AG04450 (cell line): ENCODE measurements around the gene BRD4. TPM values are rescaled to one million over a fixed set of nuclear protein-coding genes. Genes with fewer than 3 reads are reported as not detected.
A peak's percentile ranks its signal among the peaks of the same experiment; 100 is the strongest.

Source experiments
- CTCF ChIA-PET: fragments of 300-600, 350-600 bp; formaldehyde crosslinking; extraction: SDS; loops from one replicate; lab custom pipeline; 2022; ENCODE audit warnings: antibody characterized with exemption, inconsistent platforms; lab: Charles Lee
- POLR2A ChIA-PET: fragments of 350-600 bp; formaldehyde crosslinking; extraction: SDS; loops from one replicate; lab custom pipeline; 2021; ENCODE audit warnings: antibody characterized with exemption, inconsistent platforms; lab: Yijun Ruan, JAX
- DNase-seq: peaks from one replicate; pipeline ENCODE4 v3.0.0-alpha.2; 2011; ENCODE audit warnings: low read depth, low spot score
- H3K27ac ChIP-seq: one replicate; pipeline ENCODE4 v1.5.1; 2012; ENCODE audit warnings: low read depth, low read length, control low read depth
- H3K27me3 ChIP-seq: one replicate; pipeline ENCODE4 v1.6.0; 2012; ENCODE audit warnings: low read length; ENCODE audit not compliant: control insufficient read depth, insufficient read depth
- H3K4me3 ChIP-seq: 2 replicates; pipeline ENCODE4 v1.5.1; 2011; ENCODE audit warnings: mild to moderate bottlenecking, low read depth, low read length, control low read depth
- H3K9me3 ChIP-seq: 2 replicates; pipeline ENCODE4 v1.5.1; 2012; ENCODE audit warnings: low read length; ENCODE audit not compliant: control insufficient read depth, insufficient read depth
- CTCF ChIP-seq: IDR thresholded peaks from 2 replicates; pipeline ENCODE4 v1.5.1; 2011; ENCODE audit warnings: low read depth, low read length, control low read depth, inconsistent platforms
- polyA plus RNA-seq: library from polyadenylated mRNA; depleted of rRNA; stranded (reverse); fragments of >200 nt; gene quantifications from 2 replicates; pipeline ENCODE4 v1.2.3, GENCODE V29; 2011

BRD4 gene
- polyA plus RNA-seq, 1 experiment = 7.8 TPM

- H3K27me3 ChIP-seq = no peaks in the 10 kb centered on the region
- DNase-seq = peak; percentile 52
- CTCF ChIA-PET = interaction anchor here (0.9 to 1.9 kb wide), 4 partner anchors 9 to 33 kb away, joined by 3 to 4 read pairs (median 3); no protein-coding TSS in a partner anchor
- no peak for TF ChIP-seq CTCF
- POLR2A ChIA-PET = no interaction called here
- H3K27ac ChIP-seq = peak overlapping the region; percentile 88
- H3K4me3 ChIP-seq = no peak overlapping the region
- no peaks in the 10 kb centered on the region for H3K9me3 ChIP-seq
Measured at GRCh38 chr19:15297416-15298224, 34.7 kb downstream of the BRD4 start.

- POLR2A ChIA-PET = no interaction called here
- Histone ChIP-seq H3K27ac (peak overlapping the region; percentile 88), H3K9me3 (no peaks in the 10 kb centered on the region), H3K4me3 (no peak overlapping the region), H3K27me3 (no peaks in the 10 kb centered on the region)
- no peak for TF ChIP-seq CTCF
- no peak for DNase-seq
- CTCF ChIA-PET = interaction anchor here (1.1 to 1.9 kb wide), 2 partner anchors 16 to 34 kb away, joined by 3 to 4 read pairs; no protein-coding TSS in a partner anchor
Measured at GRCh38 chr19:15296841-15297415, 35.4 kb downstream of the BRD4 start.

GRCh38 chr19:15296353-15296752, 36.0 kb downstream of the BRD4 start:
- H3K27me3 ChIP-seq = no peaks in the 10 kb centered on the region
- no peak overlapping the region for H3K4me3 ChIP-seq
- H3K9me3 ChIP-seq = no peaks in the 10 kb centered on the region
- no peak for TF ChIP-seq CTCF
- no peak for DNase-seq
- H3K27ac ChIP-seq = no peak overlapping the region
- ChIA-PET POLR2A (no interaction called here), CTCF (no interaction called here)

GRCh38 chr19:15294561-15294990, 37.8 kb downstream of the BRD4 start:
- no peak overlapping the region for H3K4me3 ChIP-seq
- H3K27me3 ChIP-seq = no peaks in the 10 kb centered on the region
- DNase-seq = no peak
- CTCF ChIA-PET = no interaction called here
- H3K9me3 ChIP-seq = no peaks in the 10 kb centered on the region
- TF ChIP-seq CTCF = no peak
- H3K27ac ChIP-seq = peak overlapping the region; percentile 55
- POLR2A ChIA-PET = interaction anchor here (1.1 kb wide), 1 partner anchor 9 kb away, joined by 3 read pairs; no protein-coding TSS in a partner anchor
